Measurements from ENCODE around the gene RAI1.

RAI1 gene

DNA sequence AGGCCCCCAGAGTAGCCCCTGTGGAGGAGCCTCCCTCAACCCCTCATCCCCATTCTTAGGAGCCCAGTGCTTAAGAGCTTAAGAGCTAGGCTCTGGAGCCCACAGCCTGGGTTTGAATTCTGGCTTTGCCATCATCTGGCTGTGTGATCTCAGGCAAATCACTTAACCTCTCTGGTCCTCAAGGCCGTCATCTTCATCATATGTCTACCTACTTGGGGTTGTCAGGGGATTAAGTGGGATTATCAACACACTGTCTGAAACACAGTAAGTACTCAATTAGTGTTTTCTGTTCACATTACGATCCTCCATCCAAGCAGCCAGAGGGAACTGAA is 150.7 kb downstream of the RAI1 start:
- no peak overlapping the region for H3K27ac ChIP-seq (replicated peaks; ENCODE audit: low read length)

GRCh38 chr17:17833658-17834357 is 152.6 kb downstream of the RAI1 start:
- Histone ChIP-seq H3K18ac (ENCODE audit: low read length) (no peak overlapping the region), H3K4ac (ENCODE audit: low read length) (no peak overlapping the region), H3K4me3 (ENCODE audit: low read length in 2 of 2) (no peak overlapping the region), H3K4me1 (ENCODE audit: control insufficient read depth in 2 of 2, insufficient read depth in 1 of 2, low read depth in 1 of 2, low read length in 2 of 2) (peaks cover 26 to 34% of the 10 kb centered on the region in 2 donors), H3K14ac (ENCODE audit: low read length) (no peak overlapping the region), H2BK5ac (ENCODE audit: low read length) (no peak overlapping the region), H2AFZ (ENCODE audit: low read length) (no peak overlapping the region), H3K9me3 (replicated peaks in 1 of 2; ENCODE audit: control insufficient read depth in 2 of 2, insufficient read depth in 1 of 2, low read depth in 1 of 2, low read length in 2 of 2) (no peaks in the 10 kb centered on the region), H4K91ac (ENCODE audit: low read depth, low read length, poor library complexity) (no peak overlapping the region), H3K4me2 (ENCODE audit: insufficient read depth, low read length, poor library complexity, severe bottlenecking) (no peak overlapping the region), H2BK12ac (ENCODE audit: low read length) (no peak overlapping the region), H2BK120ac (ENCODE audit: low read depth, low read length) (no peak overlapping the region), H3K27ac (replicated peaks; ENCODE audit: low read length) (no peak overlapping the region), H2AK5ac (ENCODE audit: low read depth, low read length) (no peak overlapping the region), H3K9ac (ENCODE audit: low read depth, low read length, poor library complexity) (no peak overlapping the region), H3K27me3 (ENCODE audit: control insufficient read depth in 3 of 3, insufficient read depth in 3 of 3, low read depth in 1 of 3, low read length in 3 of 3) (no peaks in the 10 kb centered on the region), H3K79me1 (ENCODE audit: low read depth, low read length) (peaks cover 22% of the 10 kb centered on the region), H3K36me3 (replicated peaks in 1 of 2; ENCODE audit: control insufficient read depth in 2 of 2, insufficient read depth in 2 of 2, low read length in 2 of 2) (peaks cover 0 to 8% of the 10 kb centered on the region in 2 donors), H2BK15ac (ENCODE audit: low read length) (no peak overlapping the region), H3K23ac (ENCODE audit: low read depth, low read length, poor library complexity) (no peak overlapping the region), H4K8ac (ENCODE audit: low read depth, low read length) (no peak overlapping the region)
- WGBS, 2 donors (ENCODE audit: extremely low coverage in 2 of 2, insufficient read length in 2 of 2, insufficient replicate concordance in 1 of 2): no CpG with 5 or more reads among the region's 8 CpGs
- DNase-seq (ENCODE audit: low spot score): no peak

More for the DNA sequence above, 150.7 kb downstream of the RAI1 start:
- Histone ChIP-seq H2BK15ac (ENCODE audit: low read length) (no peak overlapping the region), H3K27me3 (ENCODE audit: control insufficient read depth in 3 of 3, insufficient read depth in 3 of 3, low read depth in 1 of 3, low read length in 3 of 3) (no peaks in the 10 kb centered on the region), H3K79me1 (ENCODE audit: low read depth, low read length) (peaks cover 31% of the 10 kb centered on the region), H3K4me1 (ENCODE audit: control insufficient read depth in 2 of 2, insufficient read depth in 1 of 2, low read depth in 1 of 2, low read length in 2 of 2) (peaks cover 18 to 20% of the 10 kb centered on the region in 2 donors), H3K23ac (ENCODE audit: low read depth, low read length, poor library complexity) (no peak overlapping the region), H2BK5ac (ENCODE audit: low read length) (no peak overlapping the region), H3K4ac (ENCODE audit: low read length) (no peak overlapping the region), H2BK120ac (ENCODE audit: low read depth, low read length) (no peak overlapping the region), H3K9me3 (replicated peaks in 1 of 2; ENCODE audit: control insufficient read depth in 2 of 2, insufficient read depth in 1 of 2, low read depth in 1 of 2, low read length in 2 of 2) (no peaks in the 10 kb centered on the region), H4K91ac (ENCODE audit: low read depth, low read length, poor library complexity) (no peak overlapping the region), H3K4me2 (ENCODE audit: insufficient read depth, low read length, poor library complexity, severe bottlenecking) (no peak overlapping the region), H2AK5ac (ENCODE audit: low read depth, low read length) (no peak overlapping the region), H3K14ac (ENCODE audit: low read length) (no peak overlapping the region), H3K4me3 (ENCODE audit: low read length in 2 of 2) (no peak overlapping the region), H3K18ac (ENCODE audit: low read length) (no peak overlapping the region), H2BK12ac (ENCODE audit: low read length) (no peak overlapping the region), H2AFZ (ENCODE audit: low read length) (no peak overlapping the region), H3K9ac (ENCODE audit: low read depth, low read length, poor library complexity) (no peak overlapping the region), H4K8ac (ENCODE audit: low read depth, low read length) (no peak overlapping the region), H3K36me3 (replicated peaks in 1 of 2; ENCODE audit: control insufficient read depth in 2 of 2, insufficient read depth in 2 of 2, low read length in 2 of 2) (peaks cover 0 to 8% of the 10 kb centered on the region in 2 donors)
- no peak for DNase-seq (ENCODE audit: low spot score)
- no CpG with 5 or more reads among the region's 2 CpGs for WGBS, 2 donors (ENCODE audit: extremely low coverage in 2 of 2, insufficient read length in 2 of 2, insufficient replicate concordance in 1 of 2)

GRCh38 chr17:17834974-17835373 is 153.7 kb downstream of the RAI1 start:
- Histone ChIP-seq H3K4me1 (ENCODE audit: control insufficient read depth in 2 of 2, insufficient read depth in 1 of 2, low read depth in 1 of 2, low read length in 2 of 2) (peaks cover 34% of the 10 kb centered on the region in 2 donors), H3K9ac (ENCODE audit: low read depth, low read length, poor library complexity) (no peak overlapping the region), H3K36me3 (replicated peaks in 1 of 2; ENCODE audit: control insufficient read depth in 2 of 2, insufficient read depth in 2 of 2, low read length in 2 of 2) (peaks cover 0 to 8% of the 10 kb centered on the region in 2 donors), H3K18ac (ENCODE audit: low read length) (no peak overlapping the region), H3K4me2 (ENCODE audit: insufficient read depth, low read length, poor library complexity, severe bottlenecking) (no peak overlapping the region), H2BK15ac (ENCODE audit: low read length) (peak overlapping the region; percentile 63), H3K14ac (ENCODE audit: low read length) (no peak overlapping the region), H3K4me3 (ENCODE audit: low read length in 2 of 2) (no peak overlapping the region), H2BK12ac (ENCODE audit: low read length) (no peak overlapping the region), H3K79me1 (ENCODE audit: low read depth, low read length) (peaks cover 20% of the 10 kb centered on the region), H2AFZ (ENCODE audit: low read length) (no peak overlapping the region), H3K27ac (replicated peaks; ENCODE audit: low read length) (no peak overlapping the region), H3K4ac (ENCODE audit: low read length) (no peak overlapping the region), H3K9me3 (replicated peaks in 1 of 2; ENCODE audit: control insufficient read depth in 2 of 2, insufficient read depth in 1 of 2, low read depth in 1 of 2, low read length in 2 of 2) (no peaks in the 10 kb centered on the region), H4K8ac (ENCODE audit: low read depth, low read length) (no peak overlapping the region), H4K91ac (ENCODE audit: low read depth, low read length, poor library complexity) (no peak overlapping the region), H3K27me3 (ENCODE audit: control insufficient read depth in 3 of 3, insufficient read depth in 3 of 3, low read depth in 1 of 3, low read length in 3 of 3) (no peaks in the 10 kb centered on the region), H2BK120ac (ENCODE audit: low read depth, low read length) (no peak overlapping the region), H2AK5ac (ENCODE audit: low read depth, low read length) (peak overlapping the region; percentile 86), H2BK5ac (ENCODE audit: low read length) (peak overlapping the region; percentile 100), H3K23ac (ENCODE audit: low read depth, low read length, poor library complexity) (no peak overlapping the region)
- WGBS, 2 donors (ENCODE audit: extremely low coverage in 2 of 2, insufficient read length in 2 of 2, insufficient replicate concordance in 1 of 2): no CpG with 5 or more reads among the region's 4 CpGs
- DNase-seq (ENCODE audit: low spot score): no peak

GRCh38 chr17:17835415-17836249 is 154.4 kb downstream of the RAI1 start:
- no CpG with 5 or more reads among the region's 25 CpGs for WGBS, 2 donors (ENCODE audit: extremely low coverage in 2 of 2, insufficient read length in 2 of 2, insufficient replicate concordance in 1 of 2)
- H3K27ac ChIP-seq (replicated peaks; ENCODE audit: low read length): peak overlapping the region; percentile 25

More at GRCh38 chr17:17835415-17836249, 154.4 kb downstream of the RAI1 start:
- Histone ChIP-seq H3K14ac (ENCODE audit: low read length) (no peak overlapping the region), H2BK120ac (ENCODE audit: low read depth, low read length) (peak overlapping the region; percentile 81), H2AFZ (ENCODE audit: low read length) (peak overlapping the region; percentile 81), H3K4me2 (ENCODE audit: insufficient read depth, low read length, poor library complexity, severe bottlenecking) (peak overlapping the region; percentile 69), H3K23ac (ENCODE audit: low read depth, low read length, poor library complexity) (peak overlapping the region; percentile 96), H2AK5ac (ENCODE audit: low read depth, low read length) (peak overlapping the region; percentile 86), H2BK12ac (ENCODE audit: low read length) (peak overlapping the region; percentile 18), H3K9me3 (replicated peaks in 1 of 2; ENCODE audit: control insufficient read depth in 2 of 2, insufficient read depth in 1 of 2, low read depth in 1 of 2, low read length in 2 of 2) (no peaks in the 10 kb centered on the region), H3K79me1 (ENCODE audit: low read depth, low read length) (peaks cover 16% of the 10 kb centered on the region), H3K18ac (ENCODE audit: low read length) (peak overlapping the region; percentile 91), H4K91ac (ENCODE audit: low read depth, low read length, poor library complexity) (peak overlapping the region; percentile 5), H4K8ac (ENCODE audit: low read depth, low read length) (no peak overlapping the region), H2BK5ac (ENCODE audit: low read length) (peak overlapping the region; percentile 100), H2BK15ac (ENCODE audit: low read length) (peak overlapping the region; percentile 63), H3K4ac (ENCODE audit: low read length) (peak overlapping the region; percentile 84), H3K9ac (ENCODE audit: low read depth, low read length, poor library complexity) (peak overlapping the region; percentile 82), H3K4me1 (ENCODE audit: control insufficient read depth in 2 of 2, insufficient read depth in 1 of 2, low read depth in 1 of 2, low read length in 2 of 2) (peaks cover 36 to 37% of the 10 kb centered on the region in 2 donors), H3K36me3 (replicated peaks in 1 of 2; ENCODE audit: control insufficient read depth in 2 of 2, insufficient read depth in 2 of 2, low read length in 2 of 2) (peaks cover 0 to 8% of the 10 kb centered on the region in 2 donors), H3K4me3 (ENCODE audit: low read length in 2 of 2) (peak overlapping the region; percentile 71 to 87), H3K27me3 (ENCODE audit: control insufficient read depth in 3 of 3, insufficient read depth in 3 of 3, low read depth in 1 of 3, low read length in 3 of 3) (no peaks in the 10 kb centered on the region)
- DNase-seq (ENCODE audit: low spot score): no peak

Measured in neuronal stem cell (in vitro differentiated cells).